ENCODE data around the gene PCAT6.
"Not testable (repeated sequence)": the region's sequence is repeated elsewhere in the genome, so short reads cannot be mapped to it uniquely, and the experiment has no call there.

PCAT6 gene

GRCh38 chr1:202810615-202811295, at the start of gene PCAT6:
Gene PCAT6, plus strand, starts transcription at chr1:202810954.
- DNase-seq (ENCODE audit: low read depth): peak; percentile 97

- DNase-seq (ENCODE audit: low read depth): no peak
Measured at GRCh38 chr1:202762019-202762418, 48.7 kb upstream of the PCAT6 start.

DNA sequence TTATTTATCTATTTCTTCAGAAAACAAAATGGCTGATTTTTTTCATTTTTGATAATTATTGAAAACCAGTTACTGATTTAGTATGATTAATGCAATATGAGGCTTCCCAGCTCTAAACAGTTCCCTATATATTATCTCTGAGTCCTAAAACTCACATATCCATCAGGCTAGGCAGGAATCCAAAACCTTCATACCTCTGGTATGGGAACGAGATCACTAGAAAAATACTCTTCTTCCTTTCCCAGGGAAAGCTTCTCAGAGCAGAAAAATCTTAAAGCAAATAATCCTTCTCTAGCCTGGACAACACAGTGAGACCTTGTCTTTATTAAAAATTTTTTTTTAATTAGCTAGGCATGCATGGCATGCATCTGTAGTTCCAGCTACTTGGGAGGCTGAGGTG, 45.0 kb upstream of the PCAT6 start:
- DNase-seq (ENCODE audit: low read depth): no peak

GRCh38 chr1:202770135-202770534, 40.6 kb upstream of the PCAT6 start:
- no peak for DNase-seq (ENCODE audit: low read depth)

DNA sequence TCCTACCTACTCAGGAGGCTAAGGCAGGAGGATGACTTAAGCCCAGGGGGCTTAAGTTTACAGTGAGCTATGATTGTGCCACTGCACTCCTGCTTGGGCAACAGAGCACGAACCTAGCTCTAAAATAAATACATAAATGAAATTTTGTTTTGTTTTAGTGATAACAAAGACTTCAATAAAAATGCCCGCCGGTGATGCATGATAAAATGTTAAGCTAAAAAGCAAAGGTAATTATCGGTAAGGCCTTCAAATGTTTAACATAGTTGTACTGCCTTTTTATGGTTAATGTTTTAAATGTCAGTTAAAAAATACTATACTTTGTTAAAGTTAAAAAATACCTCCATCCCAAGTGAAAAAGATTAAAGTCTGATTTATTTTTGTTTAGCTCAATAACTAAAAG, 29.6 kb upstream of the PCAT6 start:
- no peak for DNase-seq (ENCODE audit: low read depth)

DNA sequence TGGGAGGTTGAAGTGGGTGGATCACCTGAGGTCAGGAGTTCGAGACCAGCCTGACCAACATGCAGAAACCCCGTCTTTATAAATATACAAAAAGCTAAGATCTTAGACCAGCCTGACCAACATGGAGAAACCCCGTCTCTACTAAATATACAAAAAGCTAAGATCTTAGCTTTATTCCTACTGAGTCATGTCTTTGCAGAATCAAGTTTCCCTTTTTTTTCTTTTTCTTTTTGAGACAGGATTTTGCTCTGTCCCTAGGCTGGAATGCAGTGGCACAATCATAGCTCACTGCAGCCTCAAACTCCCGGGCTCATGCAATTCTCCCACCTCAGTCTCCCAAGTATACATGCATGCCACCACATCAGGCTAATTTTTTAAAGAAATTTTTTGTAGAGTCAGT, 23.9 kb upstream of the PCAT6 start:
- DNase-seq (ENCODE audit: low read depth): no peak

DNA sequence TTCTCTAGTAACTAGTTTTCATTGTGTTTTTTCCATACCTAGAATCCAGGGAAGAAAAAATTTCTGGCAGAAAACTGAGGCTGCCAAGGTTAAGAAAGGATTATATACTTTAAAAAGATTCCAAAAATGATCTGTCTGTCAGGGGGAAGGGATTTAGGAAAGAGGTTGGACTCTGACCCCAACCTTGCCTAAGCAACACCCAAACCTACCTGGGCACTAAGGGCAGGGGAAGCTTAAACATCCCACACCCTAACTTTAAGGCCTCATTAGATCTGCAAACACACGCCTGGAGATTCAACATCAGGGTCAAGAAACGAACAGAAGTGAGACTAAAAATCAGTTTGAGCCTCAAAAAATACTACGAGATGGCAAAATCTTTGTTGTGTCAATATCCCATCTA, 22.0 kb upstream of the PCAT6 start:
- DNase-seq (ENCODE audit: low read depth): no peak

DNA sequence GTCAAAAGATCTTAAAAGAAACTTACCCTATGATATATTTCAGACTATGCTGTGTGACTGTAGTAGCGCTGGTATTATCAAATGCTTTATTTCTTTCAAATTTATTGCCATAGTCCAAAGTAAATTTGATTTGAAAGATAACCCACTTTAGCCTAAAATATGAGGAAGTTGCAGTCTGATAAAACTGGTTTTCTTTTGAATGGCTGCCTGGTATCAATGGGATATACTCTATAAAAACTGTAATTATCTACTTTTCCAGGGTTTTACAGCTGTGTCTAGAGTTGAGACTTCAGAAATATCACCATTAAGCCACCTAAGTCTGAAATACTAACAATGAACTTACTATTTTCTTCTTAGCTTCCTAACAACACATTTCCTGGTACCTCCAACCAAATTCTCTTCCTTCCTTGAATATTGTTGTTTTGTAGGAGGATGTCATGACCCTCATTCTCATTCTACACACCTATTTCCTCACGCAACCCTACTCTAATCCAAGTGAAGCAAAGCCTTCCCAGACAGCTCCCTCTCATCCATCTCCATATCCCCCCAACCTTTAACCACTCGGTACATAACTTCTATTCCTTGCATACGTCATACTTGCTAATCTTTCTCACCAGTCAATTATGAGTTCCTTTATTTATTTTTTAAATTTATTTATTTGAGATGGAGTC, 19.5 kb upstream of the PCAT6 start:
- DNase-seq (ENCODE audit: low read depth): no peak

- DNase-seq (ENCODE audit: low read depth): no peak
Measured at GRCh38 chr1:202794051-202794740, 16.6 kb upstream of the PCAT6 start.

GRCh38 chr1:202794931-202795330, 15.8 kb upstream of the PCAT6 start:
- not testable (repeated sequence) for DNase-seq (ENCODE audit: low read depth)

DNA sequence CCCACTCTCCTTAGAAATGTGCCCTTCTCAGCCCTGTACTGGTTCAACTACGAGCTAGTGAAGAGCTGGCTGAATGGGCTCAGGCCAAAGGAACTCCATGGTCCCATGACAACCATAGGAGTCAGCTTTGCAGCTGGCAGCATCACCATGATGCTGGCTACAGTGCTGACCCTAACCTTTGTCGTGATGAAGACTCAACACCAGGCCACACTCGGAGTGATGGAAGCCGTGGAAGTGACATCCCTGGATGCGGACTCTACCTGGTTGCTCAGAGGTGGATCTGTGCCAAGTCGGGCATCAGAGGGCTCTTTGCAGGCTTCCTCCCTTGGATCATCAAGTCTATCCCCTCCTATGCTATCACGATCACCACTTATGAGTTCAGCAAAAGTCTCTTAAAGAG, 14.1 kb upstream of the PCAT6 start:
- DNase-seq (ENCODE audit: low read depth): no peak

DNA sequence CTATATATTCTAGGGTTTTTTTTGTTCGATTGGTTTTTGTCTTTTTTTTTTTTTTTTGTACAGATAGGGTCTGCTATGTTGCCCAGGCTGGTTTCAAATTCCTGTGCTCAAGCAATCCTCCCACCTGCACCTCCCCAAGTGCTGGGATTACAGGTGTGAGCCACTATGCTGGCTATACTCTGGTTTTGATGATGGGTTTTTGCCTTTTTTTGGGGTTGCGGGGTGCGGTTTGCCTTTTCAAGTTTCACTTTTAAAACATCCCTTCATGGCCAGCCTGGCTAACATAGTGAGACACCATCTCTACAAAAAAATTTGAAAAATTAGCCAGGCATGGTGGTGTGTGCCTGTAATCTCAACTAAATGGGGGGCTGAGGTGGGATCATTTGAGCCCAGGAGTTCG, 12.5 kb upstream of the PCAT6 start:
- no peak for DNase-seq (ENCODE audit: low read depth)

DNA sequence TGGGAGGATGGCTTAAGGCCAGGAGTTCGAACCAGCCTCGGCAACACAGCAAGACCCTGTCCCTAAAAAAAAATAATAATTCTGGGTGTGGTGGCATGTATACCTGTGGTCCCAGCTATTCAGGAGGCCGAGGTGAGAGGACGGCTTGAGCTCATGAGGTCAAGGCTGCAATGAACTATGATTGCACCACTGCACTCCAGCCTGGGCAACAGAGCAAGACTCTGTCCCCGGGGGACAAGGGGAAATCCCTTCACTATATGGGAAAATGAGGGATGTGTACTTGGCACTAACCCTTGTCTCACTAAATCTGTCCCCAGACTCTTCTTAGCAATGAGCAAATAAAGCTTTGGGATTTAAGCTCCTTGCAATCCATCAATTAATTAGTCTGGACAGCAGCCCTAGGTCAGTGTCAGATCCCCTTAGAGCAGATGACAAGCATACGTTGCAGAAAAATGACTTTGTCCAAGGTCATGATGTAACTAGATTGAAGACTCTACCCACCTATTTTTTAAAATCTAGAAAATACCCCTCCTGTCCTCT, 11.9 kb upstream of the PCAT6 start:
- DNase-seq (ENCODE audit: low read depth): no peak

- no peak for DNase-seq (ENCODE audit: low read depth)
Measured at GRCh38 chr1:202800742-202801141, 10.0 kb upstream of the PCAT6 start.

DNA sequence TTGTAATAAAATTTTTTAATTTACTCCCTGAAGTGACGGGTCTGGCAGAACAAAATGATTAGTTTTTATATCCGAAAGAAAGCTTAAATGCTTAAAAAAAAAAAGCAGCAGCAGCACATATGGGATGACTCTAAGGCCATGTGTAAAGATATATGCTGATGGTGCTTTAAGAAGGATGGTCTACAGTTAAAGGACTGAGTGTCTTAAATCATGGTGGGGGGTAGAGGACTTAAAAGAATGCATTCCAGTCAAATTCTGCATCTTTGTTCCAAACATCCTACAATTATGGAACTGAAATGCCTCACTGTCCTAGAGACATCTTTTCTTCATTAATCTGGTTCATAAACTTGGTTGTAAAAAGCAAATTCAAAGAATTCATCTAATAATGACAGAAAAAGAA, 9.6 kb upstream of the PCAT6 start:
- DNase-seq (ENCODE audit: low read depth): no peak

DNA sequence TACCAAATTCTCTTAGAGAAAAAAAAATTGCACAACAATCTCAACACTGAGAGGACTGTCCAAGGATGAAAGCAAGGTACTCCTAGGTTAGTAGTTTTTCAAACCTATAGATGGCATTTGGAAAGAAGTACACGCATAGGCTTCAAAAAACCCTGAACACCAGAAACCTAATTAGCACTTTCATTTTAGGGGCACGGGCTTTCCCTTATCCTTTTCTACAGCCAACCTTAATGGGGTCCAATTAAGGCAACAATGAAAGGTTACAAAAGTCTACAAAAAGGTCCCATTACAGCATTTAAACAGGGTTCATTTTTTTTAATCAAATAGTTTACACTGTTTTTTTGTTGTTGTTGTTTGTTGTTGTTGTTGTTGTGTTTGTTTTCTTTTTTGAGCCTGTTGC, 8.7 kb upstream of the PCAT6 start:
- no peak for DNase-seq (ENCODE audit: low read depth)

DNA sequence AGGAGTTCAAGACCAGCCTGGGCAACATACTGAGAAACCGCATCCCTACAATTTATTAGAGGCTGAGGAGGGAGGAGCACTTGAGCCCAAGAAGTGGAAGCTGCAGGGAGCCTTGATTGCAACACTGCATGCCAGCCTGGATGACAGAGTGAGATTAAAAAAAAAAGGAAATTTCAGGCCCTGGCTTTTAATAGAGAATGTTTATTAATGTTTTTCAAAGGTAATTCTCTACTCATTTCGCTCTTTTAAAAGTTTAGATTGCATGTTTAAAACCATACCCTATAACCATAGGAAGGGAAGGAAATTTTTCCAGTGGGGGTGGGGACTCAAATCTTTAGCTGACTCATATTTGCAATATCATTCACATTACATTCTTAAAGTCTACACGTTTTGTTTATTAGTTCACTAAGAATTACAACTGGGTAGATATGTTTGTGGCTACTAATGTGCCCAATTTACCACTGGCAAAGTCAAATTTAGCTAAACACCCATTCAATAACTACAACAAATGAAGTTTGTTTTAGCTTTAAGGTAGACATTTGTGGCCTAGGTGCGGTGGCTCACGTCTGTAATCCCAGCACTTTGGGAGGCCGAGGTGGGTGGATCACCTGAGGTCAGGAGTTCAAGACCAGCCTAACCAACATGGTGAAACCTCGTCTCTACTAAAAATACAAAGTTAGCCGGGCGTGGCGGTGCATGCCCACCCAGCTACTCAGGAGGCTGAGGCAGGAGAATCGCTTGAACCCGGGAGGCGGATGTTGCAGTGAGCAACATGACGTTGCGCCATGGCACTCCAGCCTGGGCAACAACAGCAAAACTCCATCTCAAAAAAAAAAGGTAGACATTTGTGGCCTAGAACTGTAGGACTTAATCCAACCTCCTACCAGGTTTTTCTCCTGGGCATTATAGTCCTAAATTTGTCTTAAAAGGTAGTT, 7.5 kb upstream of the PCAT6 start:
- DNase-seq (ENCODE audit: low read depth): peak; percentile 60

DNA sequence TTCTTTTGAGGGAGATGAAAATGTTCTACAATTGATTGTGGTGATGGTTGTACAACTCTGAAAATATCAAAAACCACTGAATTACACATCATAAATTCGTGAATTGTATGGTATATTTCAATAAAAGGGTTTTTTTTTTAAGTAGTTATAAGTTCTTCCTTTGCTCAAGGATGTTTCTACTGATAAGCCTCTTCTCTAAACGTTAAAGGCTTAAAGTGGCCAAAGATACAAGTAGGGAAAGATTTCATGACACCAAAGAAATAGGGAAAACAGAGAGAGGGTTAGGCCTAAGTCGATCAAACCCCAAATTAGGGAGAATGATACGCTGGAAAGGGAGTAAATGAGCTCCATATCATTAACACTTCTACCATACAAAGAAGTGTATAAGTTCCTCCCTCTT, 6.6 kb upstream of the PCAT6 start:
- DNase-seq (ENCODE audit: low read depth): no peak

GRCh38 chr1:202805886-202806844, 4.6 kb upstream of the PCAT6 start:
- DNase-seq (ENCODE audit: low read depth): peak; percentile 26

- DNase-seq (ENCODE audit: low read depth): peak; percentile 54
Measured at GRCh38 chr1:202806845-202807450, 3.8 kb upstream of the PCAT6 start.

All from ELR (cell line).